Measurements from ENCODE around the gene NECAB2.

DNA sequence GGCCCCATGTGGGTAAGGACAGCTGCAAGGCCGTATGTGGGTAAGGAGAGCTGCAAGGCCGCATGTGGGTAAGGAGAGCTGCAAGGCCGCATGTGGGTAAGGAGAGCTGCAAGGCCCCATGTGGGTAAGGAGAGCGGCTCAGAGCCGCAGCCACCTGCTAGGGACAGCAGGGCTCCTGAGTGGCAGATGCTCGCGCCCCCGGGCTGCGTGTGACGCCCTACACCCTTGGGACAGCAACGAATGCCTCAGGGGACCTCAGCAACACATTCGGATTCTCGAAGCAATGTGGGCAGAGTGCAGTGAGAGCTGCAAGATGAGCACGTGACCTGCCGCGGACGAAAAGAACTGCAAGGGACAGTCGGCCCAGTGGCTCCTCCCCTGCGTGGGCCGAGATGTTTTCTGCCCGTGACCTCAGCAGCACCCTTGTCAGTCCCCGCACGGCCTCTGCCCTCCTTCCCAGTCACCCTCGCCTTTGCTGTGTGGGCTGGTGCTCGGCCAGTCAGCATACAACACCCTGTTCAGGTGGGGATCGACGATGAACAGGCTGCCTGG is 84.1 kb downstream of the NECAB2 start:
- TF ChIP-seq POLR2AphosphoS5 (IDR thresholded peaks at IDR 0.05) (no peak), POLR2A (IDR thresholded peaks at IDR 0.05) (no peak), EP300 (IDR thresholded peaks at IDR 0.05) (no peak)
- TF ChIP-seq, protein P1, sequence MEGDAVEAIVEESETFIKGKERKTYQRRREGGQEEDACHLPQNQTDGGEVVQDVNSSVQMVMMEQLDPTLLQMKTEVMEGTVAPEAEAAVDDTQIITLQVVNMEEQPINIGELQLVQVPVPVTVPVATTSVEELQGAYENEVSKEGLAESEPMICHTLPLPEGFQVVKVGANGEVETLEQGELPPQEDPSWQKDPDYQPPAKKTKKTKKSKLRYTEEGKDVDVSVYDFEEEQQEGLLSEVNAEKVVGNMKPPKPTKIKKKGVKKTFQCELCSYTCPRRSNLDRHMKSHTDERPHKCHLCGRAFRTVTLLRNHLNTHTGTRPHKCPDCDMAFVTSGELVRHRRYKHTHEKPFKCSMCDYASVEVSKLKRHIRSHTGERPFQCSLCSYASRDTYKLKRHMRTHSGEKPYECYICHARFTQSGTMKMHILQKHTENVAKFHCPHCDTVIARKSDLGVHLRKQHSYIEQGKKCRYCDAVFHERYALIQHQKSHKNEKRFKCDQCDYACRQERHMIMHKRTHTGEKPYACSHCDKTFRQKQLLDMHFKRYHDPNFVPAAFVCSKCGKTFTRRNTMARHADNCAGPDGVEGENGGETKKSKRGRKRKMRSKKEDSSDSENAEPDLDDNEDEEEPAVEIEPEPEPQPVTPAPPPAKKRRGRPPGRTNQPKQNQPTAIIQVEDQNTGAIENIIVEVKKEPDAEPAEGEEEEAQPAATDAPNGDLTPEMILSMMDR (IDR thresholded peaks at IDR 0.05) = no peak

Measured in gastroesophageal sphincter (tissue), 3 donors.